DND-41 (cell line): ENCODE data around the gene ABITRAM.

Experiments used
- EZH2 ChIP-seq: IDR thresholded peaks from 3 replicates; pipeline ENCODE4 v1.6.1; 2012; ENCODE audit warnings: borderline replicate concordance, low read depth, mild to moderate bottlenecking, moderate library complexity, low read length, inconsistent platforms; ENCODE audit not compliant: severe bottlenecking
- TF ChIP-seq, protein P1 (sequence below): IDR thresholded peaks from 2 replicates; pipeline ENCODE4 v1.5.1; 2012; ENCODE audit warnings: borderline replicate concordance, low read length, moderate library complexity, mild to moderate bottlenecking; ENCODE audit not compliant: poor library complexity, severe bottlenecking; ENCODE audit errors: extremely low read depth

DNA sequence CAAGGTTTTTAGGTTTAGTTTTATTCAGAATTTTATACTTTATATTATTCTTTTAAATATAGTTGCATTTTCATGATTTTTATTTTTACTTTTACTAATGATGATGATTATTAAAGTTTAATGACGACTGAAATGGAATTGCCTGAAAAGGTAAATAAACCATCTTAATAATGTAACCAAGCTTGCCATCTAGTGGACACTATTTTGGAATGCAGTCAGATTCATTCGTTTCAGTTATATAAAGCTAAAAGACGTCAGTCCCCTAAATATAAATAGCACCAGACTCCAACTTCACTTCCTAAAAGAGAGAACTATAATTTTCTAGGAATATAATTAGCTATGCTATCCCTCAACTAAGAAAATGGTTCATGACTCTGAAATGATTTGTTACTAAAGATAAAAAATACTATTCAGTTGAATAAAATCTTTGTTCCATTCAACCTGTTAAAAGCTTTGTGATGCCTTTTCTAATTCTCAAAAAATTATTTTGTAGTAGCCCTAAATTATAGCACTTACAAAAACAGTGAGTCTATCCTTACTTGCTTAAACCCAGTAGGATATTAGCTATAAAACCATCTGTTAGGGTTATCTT lies 19.9 kb downstream of the ABITRAM start:
- TF ChIP-seq, protein P1, sequence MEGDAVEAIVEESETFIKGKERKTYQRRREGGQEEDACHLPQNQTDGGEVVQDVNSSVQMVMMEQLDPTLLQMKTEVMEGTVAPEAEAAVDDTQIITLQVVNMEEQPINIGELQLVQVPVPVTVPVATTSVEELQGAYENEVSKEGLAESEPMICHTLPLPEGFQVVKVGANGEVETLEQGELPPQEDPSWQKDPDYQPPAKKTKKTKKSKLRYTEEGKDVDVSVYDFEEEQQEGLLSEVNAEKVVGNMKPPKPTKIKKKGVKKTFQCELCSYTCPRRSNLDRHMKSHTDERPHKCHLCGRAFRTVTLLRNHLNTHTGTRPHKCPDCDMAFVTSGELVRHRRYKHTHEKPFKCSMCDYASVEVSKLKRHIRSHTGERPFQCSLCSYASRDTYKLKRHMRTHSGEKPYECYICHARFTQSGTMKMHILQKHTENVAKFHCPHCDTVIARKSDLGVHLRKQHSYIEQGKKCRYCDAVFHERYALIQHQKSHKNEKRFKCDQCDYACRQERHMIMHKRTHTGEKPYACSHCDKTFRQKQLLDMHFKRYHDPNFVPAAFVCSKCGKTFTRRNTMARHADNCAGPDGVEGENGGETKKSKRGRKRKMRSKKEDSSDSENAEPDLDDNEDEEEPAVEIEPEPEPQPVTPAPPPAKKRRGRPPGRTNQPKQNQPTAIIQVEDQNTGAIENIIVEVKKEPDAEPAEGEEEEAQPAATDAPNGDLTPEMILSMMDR = peak; percentile 66
- no peak for TF ChIP-seq EZH2
